Measurements from ENCODE around the gene TCERG1L. TPM values are rescaled to one million over a fixed set of nuclear protein-coding genes. Genes with fewer than 3 reads are reported as not detected.

The TCERG1L gene
- polyA plus RNA-seq, 3 donors = not detected

- no peaks in the 10 kb centered on the region for H3K4me1 Mint-ChIP-seq
- Histone ChIP-seq H3K9me3 (replicated peaks in 1 of 2; ENCODE audit: control insufficient read depth in 1 of 2, insufficient read depth in 1 of 2, low read length in 2 of 2) (peaks cover 0 to 6% of the 10 kb centered on the region in 2 donors), H4K20me1 (ENCODE audit: insufficient read depth, low read length) (no peaks in the 10 kb centered on the region), H3K27ac (ENCODE audit: low read depth in 1 of 2, low read length in 2 of 2) (no peak overlapping the region), H3K9ac (ENCODE audit: insufficient read depth, low read length, poor library complexity, severe bottlenecking) (no peak overlapping the region), H3K27me3 (ENCODE audit: control insufficient read depth in 2 of 2, insufficient read depth in 2 of 2, low read length in 2 of 2) (peaks cover 17 to 41% of the 10 kb centered on the region in 2 donors), H3K79me2 (ENCODE audit: insufficient read depth, low read length) (no peaks in the 10 kb centered on the region), H3K4me3 (replicated peaks in 1 of 3; ENCODE audit: low read depth in 2 of 3, low read length in 3 of 3) (no peak overlapping the region), H3K36me3 (replicated peaks in 1 of 2; ENCODE audit: control insufficient read depth in 1 of 2, insufficient read depth in 2 of 2, low read length in 2 of 2) (no peaks in the 10 kb centered on the region), H3K4me2 (replicated peaks; ENCODE audit: extremely low read depth, low read length, poor library complexity, severe bottlenecking) (no peak overlapping the region), H3K4me1 (ENCODE audit: control insufficient read depth in 1 of 2, insufficient read depth in 2 of 2, low read length in 2 of 2) (no peaks in the 10 kb centered on the region), H2AFZ (ENCODE audit: insufficient read depth, low read depth, low read length, poor library complexity, severe bottlenecking) (no peak overlapping the region)
- no peak overlapping the region for H3K27ac Mint-ChIP-seq
- peaks cover 0 to 2% (median 0%) of the 10 kb centered on the region in 7 donors for H3K9me3 Mint-ChIP-seq
- no peaks in the 10 kb centered on the region for H3K36me3 Mint-ChIP-seq
- TF ChIP-seq CTCF (IDR thresholded peaks at IDR 0.05) = no peak
- no peak overlapping the region for H3K4me3 Mint-ChIP-seq
- intact Hi-C loops (cut with micrococcal nuclease) = no loop called here
- 69% methylated on average over 3 of the region's 3 CpGs for WGBS (ENCODE audit: insufficient coverage)
- DNase-seq = no peak
- H3K27me3 Mint-ChIP-seq (ENCODE audit: low read depth in 3 of 3) = peaks cover 40 to 47% (median 45%) of the 10 kb centered on the region in 3 donors
Measured at GRCh38 chr10:131314148-131314547, 2.6 kb upstream of the TCERG1L start.

- no peak overlapping the region for H3K4me3 ChIP-seq (replicated peaks in 1 of 3; ENCODE audit: low read depth in 2 of 3, low read length in 3 of 3)
- no peak overlapping the region for H2AFZ ChIP-seq (ENCODE audit: insufficient read depth, low read depth, low read length, poor library complexity, severe bottlenecking)
- Mint-ChIP-seq H3K27ac (peak overlapping the region in 1 of 7 donors; percentile 53), H3K36me3 (no peaks in the 10 kb centered on the region), H3K27me3 (ENCODE audit: low read depth in 3 of 3) (peaks cover 45 to 53% (median 49%) of the 10 kb centered on the region in 3 donors), H3K9me3 (peaks cover 0 to 2% (median 0%) of the 10 kb centered on the region in 7 donors), H3K4me3 (peak overlapping the region in 1 of 2 donors; percentile 70), H3K4me1 (no peaks in the 10 kb centered on the region)
- no peak for DNase-seq
- no peak for TF ChIP-seq CTCF (IDR thresholded peaks at IDR 0.05)
- H3K27ac ChIP-seq (ENCODE audit: low read depth in 1 of 2, low read length in 2 of 2) = no peak overlapping the region
- no peaks in the 10 kb centered on the region for H3K4me1 ChIP-seq (ENCODE audit: control insufficient read depth in 1 of 2, insufficient read depth in 2 of 2, low read length in 2 of 2)
- no peaks in the 10 kb centered on the region for H3K36me3 ChIP-seq (replicated peaks in 1 of 2; ENCODE audit: control insufficient read depth in 1 of 2, insufficient read depth in 2 of 2, low read length in 2 of 2)
- WGBS (ENCODE audit: insufficient coverage) = 72% methylated on average over 2 of the region's 6 CpGs
- H3K4me2 ChIP-seq (replicated peaks; ENCODE audit: extremely low read depth, low read length, poor library complexity, severe bottlenecking) = no peak overlapping the region
- peaks cover 22 to 47% of the 10 kb centered on the region in 2 donors for H3K27me3 ChIP-seq (ENCODE audit: control insufficient read depth in 2 of 2, insufficient read depth in 2 of 2, low read length in 2 of 2)
- no peak overlapping the region for H3K9ac ChIP-seq (ENCODE audit: insufficient read depth, low read length, poor library complexity, severe bottlenecking)
- H3K79me2 ChIP-seq (ENCODE audit: insufficient read depth, low read length) = no peaks in the 10 kb centered on the region
- peaks cover 0 to 6% of the 10 kb centered on the region in 2 donors for H3K9me3 ChIP-seq (replicated peaks in 1 of 2; ENCODE audit: control insufficient read depth in 1 of 2, insufficient read depth in 1 of 2, low read length in 2 of 2)
- intact Hi-C loops (cut with micrococcal nuclease) = no loop called here
- H4K20me1 ChIP-seq (ENCODE audit: insufficient read depth, low read length) = no peaks in the 10 kb centered on the region
Measured at GRCh38 chr10:131313377-131313776, 1.9 kb upstream of the TCERG1L start.
